Myocyte (in vitro differentiated cells): Measurements from ENCODE around the gene USP6. TPM values are rescaled to one million over a fixed set of nuclear protein-coding genes. Genes with fewer than 3 reads are reported as not detected.
A peak's percentile ranks its signal among the peaks of the same experiment; 100 is the strongest.
"Not testable (repeated sequence)": the region's sequence is repeated elsewhere in the genome, so short reads cannot be mapped to it uniquely, and the experiment has no call there.

Source experiments
- DNase-seq: peaks from one replicate; pipeline ENCODE4 v3.0.0-alpha.2; 2012; ENCODE audit warnings: low read depth
- total RNA-seq: library from RNA; depleted of rRNA; stranded (reverse); fragments of >200 nt; gene quantifications from 2 replicates; pipeline ENCODE4 v1.2.3, GENCODE V29; 2014

The USP6 gene
- total RNA-seq, 1 donor from 2014 or later = 0.11 TPM

- no peak for DNase-seq
Observed at GRCh38 chr17:5121186-5121841, 5.5 kb downstream of the USP6 start.

- DNase-seq = not testable (repeated sequence)
Observed at GRCh38 chr17:5122056-5122455, 6.2 kb downstream of the USP6 start.

GRCh38 chr17:5122586-5123342, 6.9 kb downstream of the USP6 start:
- DNase-seq = peak; percentile 41

GRCh38 chr17:5123343-5124124, 7.7 kb downstream of the USP6 start:
- no peak for DNase-seq

GRCh38 chr17:5124125-5124760, 8.4 kb downstream of the USP6 start:
- DNase-seq = peak; percentile 85

GRCh38 chr17:5124896-5125295, 9.1 kb downstream of the USP6 start:
- DNase-seq = not testable (repeated sequence)

GRCh38 chr17:5126719-5127488, 11.1 kb downstream of the USP6 start:
- DNase-seq = no peak

GRCh38 chr17:5127910-5128309, 12.1 kb downstream of the USP6 start:
- DNase-seq = no peak

GRCh38 chr17:5128387-5128786, 12.6 kb downstream of the USP6 start:
- not testable (repeated sequence) for DNase-seq

- no peak for DNase-seq
Observed at GRCh38 chr17:5128905-5129535, 13.2 kb downstream of the USP6 start.

- not testable (repeated sequence) for DNase-seq
Observed at GRCh38 chr17:5129770-5130169, 13.9 kb downstream of the USP6 start.

GRCh38 chr17:5130261-5130660, 14.4 kb downstream of the USP6 start:
- DNase-seq = not testable (repeated sequence)

GRCh38 chr17:5130687-5131086, 14.9 kb downstream of the USP6 start:
- DNase-seq = not testable (repeated sequence)

GRCh38 chr17:5131146-5131715, 15.4 kb downstream of the USP6 start:
- DNase-seq = no peak

- not testable (repeated sequence) for DNase-seq
Observed at GRCh38 chr17:5131799-5132502, 16.1 kb downstream of the USP6 start.

- not testable (repeated sequence) for DNase-seq
Observed at GRCh38 chr17:5132503-5133225, 16.8 kb downstream of the USP6 start.

- no peak for DNase-seq
Observed at GRCh38 chr17:5133311-5133710, 17.5 kb downstream of the USP6 start.

GRCh38 chr17:5133961-5134360, 18.1 kb downstream of the USP6 start:
- not testable (repeated sequence) for DNase-seq
